ENCODE results near the gene CPT1A.

The CPT1A gene

DNA sequence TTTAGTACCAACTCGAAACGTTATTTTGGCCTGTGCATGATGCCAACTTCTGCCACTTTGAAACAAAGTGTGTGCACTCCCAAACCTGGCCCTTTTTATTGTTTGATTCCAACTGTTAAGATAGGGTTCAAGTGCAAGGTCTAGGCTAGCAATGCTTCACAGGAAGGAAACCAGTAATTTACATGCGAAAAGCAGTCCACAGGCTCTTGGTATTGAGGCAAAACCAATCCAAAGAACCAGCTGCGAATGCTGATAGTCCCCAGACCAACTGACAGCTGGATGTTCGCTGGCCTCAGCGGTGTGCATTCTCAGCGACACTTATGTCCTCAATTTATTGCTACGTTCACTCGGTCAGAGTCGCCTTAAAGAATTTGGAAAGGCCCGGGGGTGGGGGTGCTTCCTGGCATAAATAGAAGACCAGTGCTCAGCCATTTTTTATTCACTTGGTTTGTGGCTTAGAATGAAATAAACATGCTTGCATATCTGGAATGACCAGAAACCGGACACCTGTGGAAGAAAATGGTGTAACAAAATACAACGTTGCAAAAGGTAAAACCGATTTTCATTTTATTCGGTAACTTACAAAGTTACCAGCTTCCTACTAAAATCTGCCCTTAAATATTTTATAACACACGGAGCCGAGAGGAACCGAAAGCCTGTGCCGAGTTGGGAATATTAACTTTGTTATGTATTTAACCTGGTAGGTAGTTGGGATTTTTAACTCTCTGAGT is 1.6 kb downstream of the CPT1A start:
- TF ChIP-seq, protein P1, sequence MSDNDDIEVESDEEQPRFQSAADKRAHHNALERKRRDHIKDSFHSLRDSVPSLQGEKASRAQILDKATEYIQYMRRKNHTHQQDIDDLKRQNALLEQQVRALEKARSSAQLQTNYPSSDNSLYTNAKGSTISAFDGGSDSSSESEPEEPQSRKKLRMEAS (IDR thresholded peaks at IDR 0.05), result no peak
- TF ChIP-seq CREB1 (IDR thresholded peaks at IDR 0.05; ENCODE audit: low read depth) (no peak), EGR1 (IDR thresholded peaks at IDR 0.05) (no peak), YY1 (IDR thresholded peaks at IDR 0.05; ENCODE audit: low read depth) (no peak), ZBTB7A (IDR thresholded peaks at IDR 0.05; ENCODE audit: low read depth) (no peak), TCF12 (IDR thresholded peaks at IDR 0.05; ENCODE audit: low read depth) (no peak; the same call in 1 of the 2 replicates), TEAD4 (IDR thresholded peaks at IDR 0.05) (no peak), NFIC (IDR thresholded peaks at IDR 0.05) (no peak), CEBPB (IDR thresholded peaks at IDR 0.05) (no peak), FOXM1 (IDR thresholded peaks at IDR 0.05; ENCODE audit: borderline replicate concordance, low read depth) (no peak), TAF1 (IDR thresholded peaks at IDR 0.05; ENCODE audit: low read depth) (no peak)

- TF ChIP-seq FOXM1 (IDR thresholded peaks at IDR 0.05; ENCODE audit: borderline replicate concordance, low read depth) (peak; percentile 48; the same call in 1 of the 2 replicates), EGR1 (IDR thresholded peaks at IDR 0.05) (no peak), CREB1 (IDR thresholded peaks at IDR 0.05; ENCODE audit: low read depth) (no peak), NFIC (IDR thresholded peaks at IDR 0.05) (peak; percentile 83), CEBPB (IDR thresholded peaks at IDR 0.05) (no peak), TCF12 (IDR thresholded peaks at IDR 0.05; ENCODE audit: low read depth) (peak; percentile 84), YY1 (IDR thresholded peaks at IDR 0.05; ENCODE audit: low read depth) (0 out of 2 replicates have a peak, but pooled peaks have one; percentile 28), TEAD4 (IDR thresholded peaks at IDR 0.05) (peak; percentile 29; the same call in 1 of the 2 replicates), ZBTB7A (IDR thresholded peaks at IDR 0.05; ENCODE audit: low read depth) (no peak), TAF1 (IDR thresholded peaks at IDR 0.05; ENCODE audit: low read depth) (peak; percentile 39), RAD21 (IDR thresholded peaks at IDR 0.05; ENCODE audit: low read depth) (no peak), EP300 (IDR thresholded peaks at IDR 0.05; ENCODE audit: borderline replicate concordance) (peak; percentile 59; the same call in 1 of the 2 replicates)
- TF ChIP-seq, protein P2, sequence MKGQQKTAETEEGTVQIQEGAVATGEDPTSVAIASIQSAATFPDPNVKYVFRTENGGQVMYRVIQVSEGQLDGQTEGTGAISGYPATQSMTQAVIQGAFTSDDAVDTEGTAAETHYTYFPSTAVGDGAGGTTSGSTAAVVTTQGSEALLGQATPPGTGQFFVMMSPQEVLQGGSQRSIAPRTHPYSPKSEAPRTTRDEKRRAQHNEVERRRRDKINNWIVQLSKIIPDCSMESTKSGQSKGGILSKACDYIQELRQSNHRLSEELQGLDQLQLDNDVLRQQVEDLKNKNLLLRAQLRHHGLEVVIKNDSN (IDR thresholded peaks at IDR 0.05), result peak; percentile 99
- TF ChIP-seq, protein P3, sequence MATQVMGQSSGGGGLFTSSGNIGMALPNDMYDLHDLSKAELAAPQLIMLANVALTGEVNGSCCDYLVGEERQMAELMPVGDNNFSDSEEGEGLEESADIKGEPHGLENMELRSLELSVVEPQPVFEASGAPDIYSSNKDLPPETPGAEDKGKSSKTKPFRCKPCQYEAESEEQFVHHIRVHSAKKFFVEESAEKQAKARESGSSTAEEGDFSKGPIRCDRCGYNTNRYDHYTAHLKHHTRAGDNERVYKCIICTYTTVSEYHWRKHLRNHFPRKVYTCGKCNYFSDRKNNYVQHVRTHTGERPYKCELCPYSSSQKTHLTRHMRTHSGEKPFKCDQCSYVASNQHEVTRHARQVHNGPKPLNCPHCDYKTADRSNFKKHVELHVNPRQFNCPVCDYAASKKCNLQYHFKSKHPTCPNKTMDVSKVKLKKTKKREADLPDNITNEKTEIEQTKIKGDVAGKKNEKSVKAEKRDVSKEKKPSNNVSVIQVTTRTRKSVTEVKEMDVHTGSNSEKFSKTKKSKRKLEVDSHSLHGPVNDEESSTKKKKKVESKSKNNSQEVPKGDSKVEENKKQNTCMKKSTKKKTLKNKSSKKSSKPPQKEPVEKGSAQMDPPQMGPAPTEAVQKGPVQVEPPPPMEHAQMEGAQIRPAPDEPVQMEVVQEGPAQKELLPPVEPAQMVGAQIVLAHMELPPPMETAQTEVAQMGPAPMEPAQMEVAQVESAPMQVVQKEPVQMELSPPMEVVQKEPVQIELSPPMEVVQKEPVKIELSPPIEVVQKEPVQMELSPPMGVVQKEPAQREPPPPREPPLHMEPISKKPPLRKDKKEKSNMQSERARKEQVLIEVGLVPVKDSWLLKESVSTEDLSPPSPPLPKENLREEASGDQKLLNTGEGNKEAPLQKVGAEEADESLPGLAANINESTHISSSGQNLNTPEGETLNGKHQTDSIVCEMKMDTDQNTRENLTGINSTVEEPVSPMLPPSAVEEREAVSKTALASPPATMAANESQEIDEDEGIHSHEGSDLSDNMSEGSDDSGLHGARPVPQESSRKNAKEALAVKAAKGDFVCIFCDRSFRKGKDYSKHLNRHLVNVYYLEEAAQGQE (IDR thresholded peaks at IDR 0.05; ENCODE audit: low read depth), result no peak
- TF ChIP-seq, protein P1 (IDR thresholded peaks at IDR 0.05), result peak; percentile 71
These were observed 2.5 kb downstream of the CPT1A start for GRCh38 chr11:68839054-68839865.

GRCh38 chr11:68838572-68838964 is 3.1 kb downstream of the CPT1A start:
- TF ChIP-seq RAD21 (IDR thresholded peaks at IDR 0.05; ENCODE audit: low read depth), result no peak
- TF ChIP-seq TAF1 (IDR thresholded peaks at IDR 0.05; ENCODE audit: low read depth), result no peak
- TF ChIP-seq YY1 (IDR thresholded peaks at IDR 0.05; ENCODE audit: low read depth), result no peak
- TF ChIP-seq, protein P1 (IDR thresholded peaks at IDR 0.05), result no peak
- TF ChIP-seq, protein P3 (IDR thresholded peaks at IDR 0.05; ENCODE audit: low read depth), result no peak
- TF ChIP-seq EP300 (IDR thresholded peaks at IDR 0.05; ENCODE audit: borderline replicate concordance), result no peak
- TF ChIP-seq TCF12 (IDR thresholded peaks at IDR 0.05; ENCODE audit: low read depth), result no peak
- no peak for TF ChIP-seq NFIC (IDR thresholded peaks at IDR 0.05)
- TF ChIP-seq, protein P2 (IDR thresholded peaks at IDR 0.05), result no peak
- TF ChIP-seq CEBPB (IDR thresholded peaks at IDR 0.05), result no peak
- no peak for TF ChIP-seq TEAD4 (IDR thresholded peaks at IDR 0.05)
- no peak for TF ChIP-seq FOXM1 (IDR thresholded peaks at IDR 0.05; ENCODE audit: borderline replicate concordance, low read depth)
- TF ChIP-seq EGR1 (IDR thresholded peaks at IDR 0.05), result no peak
- TF ChIP-seq CREB1 (IDR thresholded peaks at IDR 0.05; ENCODE audit: low read depth), result no peak
